Measurements from ENCODE around the gene TXK. TPM values are rescaled to one million over a fixed set of nuclear protein-coding genes. Genes with fewer than 3 reads are reported as not detected.
A peak's percentile ranks its signal among the peaks of the same experiment; 100 is the strongest.

The TXK gene
- total RNA-seq, 6 donors from 2014 or later, result 4.0 to 16.8 (median 6.2) TPM

GRCh38 chr4:48130100-48130499 is 4.0 kb downstream of the TXK start:
- H3K27me3 ChIP-seq, result no peaks in the 10 kb centered on the region
- DNase-seq (no peak), ATAC-seq (ENCODE audit: low FRiP score in 2 of 2) (no peak)
- peak overlapping the region in 1 of 4 donors; percentile 55 for H3K27ac ChIP-seq
- no peak overlapping the region for H3K4me3 ChIP-seq
- TF ChIP-seq, protein P1, sequence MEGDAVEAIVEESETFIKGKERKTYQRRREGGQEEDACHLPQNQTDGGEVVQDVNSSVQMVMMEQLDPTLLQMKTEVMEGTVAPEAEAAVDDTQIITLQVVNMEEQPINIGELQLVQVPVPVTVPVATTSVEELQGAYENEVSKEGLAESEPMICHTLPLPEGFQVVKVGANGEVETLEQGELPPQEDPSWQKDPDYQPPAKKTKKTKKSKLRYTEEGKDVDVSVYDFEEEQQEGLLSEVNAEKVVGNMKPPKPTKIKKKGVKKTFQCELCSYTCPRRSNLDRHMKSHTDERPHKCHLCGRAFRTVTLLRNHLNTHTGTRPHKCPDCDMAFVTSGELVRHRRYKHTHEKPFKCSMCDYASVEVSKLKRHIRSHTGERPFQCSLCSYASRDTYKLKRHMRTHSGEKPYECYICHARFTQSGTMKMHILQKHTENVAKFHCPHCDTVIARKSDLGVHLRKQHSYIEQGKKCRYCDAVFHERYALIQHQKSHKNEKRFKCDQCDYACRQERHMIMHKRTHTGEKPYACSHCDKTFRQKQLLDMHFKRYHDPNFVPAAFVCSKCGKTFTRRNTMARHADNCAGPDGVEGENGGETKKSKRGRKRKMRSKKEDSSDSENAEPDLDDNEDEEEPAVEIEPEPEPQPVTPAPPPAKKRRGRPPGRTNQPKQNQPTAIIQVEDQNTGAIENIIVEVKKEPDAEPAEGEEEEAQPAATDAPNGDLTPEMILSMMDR (IDR thresholded peaks at IDR 0.05), result no peak
- no peak for TF ChIP-seq POLR2A (IDR thresholded peaks at IDR 0.05)
- no peak for TF ChIP-seq EP300 (IDR thresholded peaks at IDR 0.05)
- no peak for TF ChIP-seq POLR2AphosphoS5 (IDR thresholded peaks at IDR 0.05)
- H3K9me3 ChIP-seq, result no peaks in the 10 kb centered on the region
- no peaks in the 10 kb centered on the region for H3K36me3 ChIP-seq
- 83 to 99% methylated on average over 7 of the region's 7 CpGs for WGBS, 2 donors
- peaks cover 7 to 31% (median 23%) of the 10 kb centered on the region in 4 donors for H3K4me1 ChIP-seq

DNA sequence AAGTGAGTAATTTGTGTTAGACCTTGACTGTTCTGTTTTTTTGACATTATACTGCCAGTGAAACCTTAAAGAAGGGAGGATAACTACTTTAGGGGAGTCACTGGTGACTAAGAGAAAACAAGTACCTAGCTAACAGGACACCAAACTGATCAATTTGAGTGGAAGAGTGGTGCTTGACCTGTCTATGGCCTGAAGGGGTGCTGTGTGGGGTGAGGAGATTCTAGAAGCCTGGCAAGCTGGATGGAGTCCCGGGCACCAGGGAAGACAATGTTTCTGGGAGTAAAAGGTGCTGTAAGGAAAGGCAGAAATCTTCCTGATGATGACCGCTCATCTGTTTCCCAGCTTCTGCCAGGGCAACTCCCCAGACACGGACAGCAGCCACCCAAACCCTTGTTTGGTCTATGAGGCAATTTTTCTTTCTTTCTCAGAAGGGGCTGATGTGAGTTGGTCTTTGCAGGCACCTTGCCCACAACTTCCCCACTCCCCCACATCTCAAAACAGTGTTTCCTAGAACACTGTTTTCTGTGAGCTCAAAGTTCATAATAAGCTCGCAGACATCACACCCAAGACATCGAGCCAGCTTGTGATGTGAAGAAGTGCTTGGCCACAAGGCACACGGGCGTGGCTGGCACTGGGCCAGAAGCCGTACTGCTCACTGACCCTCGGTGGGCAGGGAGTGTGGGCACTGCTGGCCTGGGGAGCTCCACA is 4.6 kb downstream of the TXK start:
- Histone ChIP-seq H3K9me3 (no peaks in the 10 kb centered on the region), H3K27ac (peak overlapping the region in 1 of 4 donors; percentile 55), H3K27me3 (no peaks in the 10 kb centered on the region), H3K36me3 (no peaks in the 10 kb centered on the region), H3K4me1 (peaks cover 7 to 31% (median 23%) of the 10 kb centered on the region in 4 donors), H3K4me3 (no peak overlapping the region)
- peak in 1 of 2 donors; percentile 69 for DNase-seq
- TF ChIP-seq, protein P1 (IDR thresholded peaks at IDR 0.05), result no peak
- TF ChIP-seq POLR2A (IDR thresholded peaks at IDR 0.05), result no peak
- TF ChIP-seq POLR2AphosphoS5 (IDR thresholded peaks at IDR 0.05), result no peak
- no peak for TF ChIP-seq EP300 (IDR thresholded peaks at IDR 0.05)
- 34% methylated on average over 9 of the region's 9 CpGs for WGBS, 2 donors
- no peak for ATAC-seq (ENCODE audit: low FRiP score in 2 of 2)

DNA sequence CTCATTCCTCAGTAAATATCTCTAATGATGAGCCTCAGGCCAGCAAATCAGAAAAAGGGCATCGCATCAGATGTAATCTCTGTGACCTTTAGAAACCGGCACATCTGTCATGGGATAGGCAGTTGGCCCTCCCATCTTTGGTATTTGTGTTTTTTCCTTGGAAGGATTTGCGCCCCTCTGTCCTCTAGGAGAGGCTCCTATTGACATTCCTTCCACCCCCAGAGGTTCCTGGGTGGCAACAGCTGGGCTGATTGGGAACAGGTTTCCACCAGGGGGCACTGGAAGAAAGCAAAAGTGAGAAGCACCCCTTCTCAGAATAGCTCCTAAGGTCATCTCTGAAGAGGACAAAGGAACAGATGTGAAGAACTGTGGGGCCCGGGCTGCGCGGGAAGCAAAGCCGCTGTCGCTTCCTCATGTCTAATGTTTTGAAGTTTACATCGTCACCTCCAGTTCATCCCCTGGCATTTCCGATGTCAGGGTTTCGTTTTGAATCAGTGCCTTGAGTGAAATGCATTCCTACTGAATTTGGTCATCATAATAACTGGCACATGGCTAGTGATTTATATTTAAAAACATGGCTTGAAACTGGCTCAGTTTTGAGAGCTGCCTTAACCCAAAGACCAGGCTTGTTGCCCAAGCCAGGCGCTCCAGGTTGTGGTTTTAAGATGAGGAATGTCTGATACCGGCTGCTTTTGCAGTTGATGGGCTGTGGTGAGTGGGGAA is 6.2 kb downstream of the TXK start:
- Histone ChIP-seq H3K4me1 (peaks cover 7 to 31% (median 22%) of the 10 kb centered on the region in 4 donors), H3K4me3 (peak overlapping the region in 2 of 4 donors; percentile 19 to 30), H3K36me3 (no peaks in the 10 kb centered on the region), H3K27ac (peak overlapping the region; percentile 40 to 57 (median 52)), H3K27me3 (no peaks in the 10 kb centered on the region), H3K9me3 (no peaks in the 10 kb centered on the region)
- 12 to 13% methylated on average over 12 to 13 of the region's 13 CpGs for WGBS, 2 donors
- TF ChIP-seq POLR2AphosphoS5 (IDR thresholded peaks at IDR 0.05), result peak in 1 of 2 donors; percentile 45
- no peak for TF ChIP-seq POLR2A (IDR thresholded peaks at IDR 0.05)
- TF ChIP-seq, protein P1 (IDR thresholded peaks at IDR 0.05), result peak; percentile 48 to 62 (median 52)
- TF ChIP-seq EP300 (IDR thresholded peaks at IDR 0.05), result peak in 1 of 4 donors; percentile 33
- DNase-seq (peak; percentile 44 to 72), ATAC-seq (ENCODE audit: low FRiP score in 2 of 2) (peak; percentile 68 to 71)

- 32 to 46% methylated on average over 3 of the region's 3 CpGs for WGBS, 2 donors
- DNase-seq (no peak), ATAC-seq (ENCODE audit: low FRiP score in 2 of 2) (peak in 1 of 2 donors; percentile 25)
- Histone ChIP-seq H3K27ac (peak overlapping the region; percentile 40 to 57 (median 52)), H3K4me3 (peak overlapping the region in 1 of 4 donors; percentile 30), H3K4me1 (peaks cover 7 to 31% (median 22%) of the 10 kb centered on the region in 4 donors), H3K9me3 (no peaks in the 10 kb centered on the region), H3K27me3 (no peaks in the 10 kb centered on the region), H3K36me3 (no peaks in the 10 kb centered on the region)
- TF ChIP-seq, protein P1 (IDR thresholded peaks at IDR 0.05), result no peak
- TF ChIP-seq POLR2A (IDR thresholded peaks at IDR 0.05), result no peak
- TF ChIP-seq EP300 (IDR thresholded peaks at IDR 0.05), result peak in 1 of 4 donors; percentile 14
- no peak for TF ChIP-seq POLR2AphosphoS5 (IDR thresholded peaks at IDR 0.05)
Observed at GRCh38 chr4:48127231-48127630, 6.8 kb downstream of the TXK start.

Data from upper lobe of left lung (tissue), 6 donors.